ENCODE measurements around the gene COL16A1. TPM values are rescaled to one million over a fixed set of nuclear protein-coding genes. Genes with fewer than 3 reads are reported as not detected.

Gene COL16A1
- total and polyA plus RNA-seq, 7 experiments from 2014 or later, result 0.31 to 0.37 TPM; not detected in 5

- H3K4me3 ChIP-seq (ENCODE audit: low read length), result no peak overlapping the region
- no peaks in the 10 kb centered on the region for H3K9me3 Mint-ChIP-seq
- ChIA-PET POLR2A (no interaction called here), CTCF (no interaction called here)
- no peaks in the 10 kb centered on the region for H3K36me3 ChIP-seq (ENCODE audit: control insufficient read depth in 2 of 3, insufficient read depth in 3 of 3, low read length in 3 of 3)
- DNase-seq (no peak), ATAC-seq (no peak)
- no peak overlapping the region for H3K4me3 Mint-ChIP-seq
- no peak overlapping the region for H3K27ac ChIP-seq (ENCODE audit: low read depth, low read length)
- no peaks in the 10 kb centered on the region for H3K36me3 Mint-ChIP-seq
- peaks cover 0 to 3% of the 10 kb centered on the region in 2 donors for H3K27me3 ChIP-seq (ENCODE audit: control insufficient read depth in 2 of 2, insufficient read depth in 2 of 2, low read length in 2 of 2)
- H3K27ac Mint-ChIP-seq, result no peak overlapping the region
- H3K4me1 Mint-ChIP-seq, result no peaks in the 10 kb centered on the region
- peaks cover 0 to 21% (median 5%) of the 10 kb centered on the region in 5 donors for H3K27me3 Mint-ChIP-seq
- no peaks in the 10 kb centered on the region for H3K4me1 ChIP-seq (ENCODE audit: control insufficient read depth in 2 of 2, insufficient read depth in 2 of 2, low read length in 2 of 2)
- H3K9me3 ChIP-seq (ENCODE audit: control insufficient read depth in 2 of 3, low read length in 3 of 3), result no peaks in the 10 kb centered on the region
- intact Hi-C loops (cut with micrococcal nuclease), result no loop called here
These were observed 14.4 kb downstream of the COL16A1 start for GRCh38 chr1:31689379-31689778.

GRCh38 chr1:31688233-31688918 is 15.4 kb downstream of the COL16A1 start:
- Mint-ChIP-seq H3K27ac (peak overlapping the region in 1 of 9 donors; percentile 78), H3K36me3 (no peaks in the 10 kb centered on the region), H3K4me1 (no peaks in the 10 kb centered on the region), H3K27me3 (peaks cover 0 to 21% (median 5%) of the 10 kb centered on the region in 5 donors), H3K9me3 (no peaks in the 10 kb centered on the region), H3K4me3 (no peak overlapping the region)
- H3K4me3 ChIP-seq (ENCODE audit: low read length), result no peak overlapping the region
- intact Hi-C loops (cut with micrococcal nuclease), result no loop called here
- no peak overlapping the region for H3K27ac ChIP-seq (ENCODE audit: low read depth, low read length)
- DNase-seq, result no peak
- ChIA-PET POLR2A (no interaction called here), CTCF (no interaction called here)
- no peaks in the 10 kb centered on the region for H3K9me3 ChIP-seq (ENCODE audit: control insufficient read depth in 2 of 3, low read length in 3 of 3)
- no peaks in the 10 kb centered on the region for H3K4me1 ChIP-seq (ENCODE audit: control insufficient read depth in 2 of 2, insufficient read depth in 2 of 2, low read length in 2 of 2)
- peaks cover 0 to 3% of the 10 kb centered on the region in 2 donors for H3K27me3 ChIP-seq (ENCODE audit: control insufficient read depth in 2 of 2, insufficient read depth in 2 of 2, low read length in 2 of 2)
- no peaks in the 10 kb centered on the region for H3K36me3 ChIP-seq (ENCODE audit: control insufficient read depth in 2 of 3, insufficient read depth in 3 of 3, low read length in 3 of 3)
- ATAC-seq, result no peak

GRCh38 chr1:31687601-31688000 is 16.2 kb downstream of the COL16A1 start:
- ChIA-PET CTCF (no interaction called here), POLR2A (no interaction called here)
- Histone ChIP-seq H3K9me3 (ENCODE audit: control insufficient read depth in 2 of 3, low read length in 3 of 3) (no peaks in the 10 kb centered on the region), H3K4me3 (ENCODE audit: low read length) (no peak overlapping the region), H3K27me3 (ENCODE audit: control insufficient read depth in 2 of 2, insufficient read depth in 2 of 2, low read length in 2 of 2) (peaks cover 0 to 3% of the 10 kb centered on the region in 2 donors), H3K36me3 (ENCODE audit: control insufficient read depth in 2 of 3, insufficient read depth in 3 of 3, low read length in 3 of 3) (no peaks in the 10 kb centered on the region), H3K27ac (ENCODE audit: low read depth, low read length) (no peak overlapping the region), H3K4me1 (ENCODE audit: control insufficient read depth in 2 of 2, insufficient read depth in 2 of 2, low read length in 2 of 2) (no peaks in the 10 kb centered on the region)
- intact Hi-C loops (cut with micrococcal nuclease), result no loop called here
- DNase-seq (no peak), ATAC-seq (no peak)
- H3K4me1 Mint-ChIP-seq, result no peaks in the 10 kb centered on the region
- H3K9me3 Mint-ChIP-seq, result no peaks in the 10 kb centered on the region
- H3K27ac Mint-ChIP-seq, result no peak overlapping the region
- H3K27me3 Mint-ChIP-seq, result peaks cover 0 to 21% (median 5%) of the 10 kb centered on the region in 5 donors
- H3K4me3 Mint-ChIP-seq, result no peak overlapping the region
- H3K36me3 Mint-ChIP-seq, result no peaks in the 10 kb centered on the region

GRCh38 chr1:31685795-31686194 is 18.0 kb downstream of the COL16A1 start:
- ChIA-PET POLR2A (no interaction called here), CTCF (no interaction called here)
- Mint-ChIP-seq H3K36me3 (no peaks in the 10 kb centered on the region), H3K9me3 (no peaks in the 10 kb centered on the region), H3K4me3 (no peak overlapping the region), H3K4me1 (no peaks in the 10 kb centered on the region), H3K27ac (peak overlapping the region in 1 of 9 donors; percentile 72), H3K27me3 (peaks cover 0 to 21% (median 5%) of the 10 kb centered on the region in 5 donors)
- intact Hi-C loops (cut with micrococcal nuclease), result no loop called here
- Histone ChIP-seq H3K36me3 (ENCODE audit: control insufficient read depth in 2 of 3, insufficient read depth in 3 of 3, low read length in 3 of 3) (no peaks in the 10 kb centered on the region), H3K4me1 (ENCODE audit: control insufficient read depth in 2 of 2, insufficient read depth in 2 of 2, low read length in 2 of 2) (no peaks in the 10 kb centered on the region), H3K4me3 (ENCODE audit: low read length) (no peak overlapping the region), H3K9me3 (ENCODE audit: control insufficient read depth in 2 of 3, low read length in 3 of 3) (no peaks in the 10 kb centered on the region), H3K27me3 (ENCODE audit: control insufficient read depth in 2 of 2, insufficient read depth in 2 of 2, low read length in 2 of 2) (peaks cover 0 to 3% of the 10 kb centered on the region in 2 donors), H3K27ac (ENCODE audit: low read depth, low read length) (no peak overlapping the region)
- no peak for ATAC-seq
- no peak for DNase-seq

GRCh38 chr1:31683997-31684396 is 19.8 kb downstream of the COL16A1 start:
- no peak overlapping the region for H3K4me3 ChIP-seq (ENCODE audit: low read length)
- H3K4me1 Mint-ChIP-seq, result no peaks in the 10 kb centered on the region
- CTCF ChIA-PET, result no interaction called here
- H3K27ac Mint-ChIP-seq, result no peak overlapping the region
- POLR2A ChIA-PET, result no interaction called here
- peak; percentile 36 for ATAC-seq
- H3K27ac ChIP-seq (ENCODE audit: low read depth, low read length), result no peak overlapping the region
- no peak for DNase-seq
- H3K9me3 Mint-ChIP-seq, result no peaks in the 10 kb centered on the region
- no peaks in the 10 kb centered on the region for H3K36me3 ChIP-seq (ENCODE audit: control insufficient read depth in 2 of 3, insufficient read depth in 3 of 3, low read length in 3 of 3)
- H3K9me3 ChIP-seq (ENCODE audit: control insufficient read depth in 2 of 3, low read length in 3 of 3), result no peaks in the 10 kb centered on the region
- no peaks in the 10 kb centered on the region for H3K36me3 Mint-ChIP-seq
- H3K27me3 ChIP-seq (ENCODE audit: control insufficient read depth in 2 of 2, insufficient read depth in 2 of 2, low read length in 2 of 2), result peaks cover 0 to 3% of the 10 kb centered on the region in 2 donors
- intact Hi-C loops (cut with micrococcal nuclease), result no loop called here
- H3K4me1 ChIP-seq (ENCODE audit: control insufficient read depth in 2 of 2, insufficient read depth in 2 of 2, low read length in 2 of 2), result no peaks in the 10 kb centered on the region
- no peak overlapping the region for H3K4me3 Mint-ChIP-seq
- peaks cover 0 to 21% (median 5%) of the 10 kb centered on the region in 5 donors for H3K27me3 Mint-ChIP-seq

GRCh38 chr1:31681415-31681814 is 22.4 kb downstream of the COL16A1 start:
- ChIA-PET POLR2A (no interaction called here), CTCF (no interaction called here)
- intact Hi-C loops (cut with micrococcal nuclease), result no loop called here
- DNase-seq (no peak), ATAC-seq (no peak)
- no peaks in the 10 kb centered on the region for H3K36me3 Mint-ChIP-seq
- Histone ChIP-seq H3K4me1 (ENCODE audit: control insufficient read depth in 2 of 2, insufficient read depth in 2 of 2, low read length in 2 of 2) (no peaks in the 10 kb centered on the region), H3K4me3 (ENCODE audit: low read length) (no peak overlapping the region), H3K9me3 (ENCODE audit: control insufficient read depth in 2 of 3, low read length in 3 of 3) (no peaks in the 10 kb centered on the region), H3K36me3 (ENCODE audit: control insufficient read depth in 2 of 3, insufficient read depth in 3 of 3, low read length in 3 of 3) (no peaks in the 10 kb centered on the region), H3K27me3 (ENCODE audit: control insufficient read depth in 2 of 2, insufficient read depth in 2 of 2, low read length in 2 of 2) (no peaks in the 10 kb centered on the region), H3K27ac (ENCODE audit: low read depth, low read length) (no peak overlapping the region)
- H3K4me3 Mint-ChIP-seq, result no peak overlapping the region
- H3K27ac Mint-ChIP-seq, result no peak overlapping the region
- no peaks in the 10 kb centered on the region for H3K9me3 Mint-ChIP-seq
- peaks cover 0 to 14% (median 4%) of the 10 kb centered on the region in 5 donors for H3K27me3 Mint-ChIP-seq
- no peaks in the 10 kb centered on the region for H3K4me1 Mint-ChIP-seq

- no peak overlapping the region for H3K4me3 Mint-ChIP-seq
- H3K9me3 Mint-ChIP-seq, result no peaks in the 10 kb centered on the region
- no peaks in the 10 kb centered on the region for H3K36me3 ChIP-seq (ENCODE audit: control insufficient read depth in 2 of 3, insufficient read depth in 3 of 3, low read length in 3 of 3)
- ATAC-seq, result no peak
- H3K27me3 Mint-ChIP-seq, result peaks cover 0 to 12% (median 0%) of the 10 kb centered on the region in 5 donors
- no peaks in the 10 kb centered on the region for H3K9me3 ChIP-seq (ENCODE audit: control insufficient read depth in 2 of 3, low read length in 3 of 3)
- no peak overlapping the region for H3K27ac ChIP-seq (ENCODE audit: low read depth, low read length)
- POLR2A ChIA-PET, result no interaction called here
- no peak for DNase-seq
- no peaks in the 10 kb centered on the region for H3K4me1 Mint-ChIP-seq
- H3K27me3 ChIP-seq (ENCODE audit: control insufficient read depth in 2 of 2, insufficient read depth in 2 of 2, low read length in 2 of 2), result no peaks in the 10 kb centered on the region
- no peak overlapping the region for H3K4me3 ChIP-seq (ENCODE audit: low read length)
- CTCF ChIA-PET, result interaction anchor here (0.9 kb wide), 1 partner anchor 39 kb away, joined by 6 read pairs; no protein-coding TSS in a partner anchor
- H3K4me1 ChIP-seq (ENCODE audit: control insufficient read depth in 2 of 2, insufficient read depth in 2 of 2, low read length in 2 of 2), result no peaks in the 10 kb centered on the region
- intact Hi-C loops (cut with micrococcal nuclease), result no loop called here
- H3K36me3 Mint-ChIP-seq, result no peaks in the 10 kb centered on the region
- H3K27ac Mint-ChIP-seq, result no peak overlapping the region
These were observed 24.1 kb downstream of the COL16A1 start for GRCh38 chr1:31679676-31680230.

Measured in naive thymus-derived CD4-positive, alpha-beta T cell (primary cell).